ENCODE results near the gene PKIB. TPM values are rescaled to one million over a fixed set of nuclear protein-coding genes. Genes with fewer than 3 reads are reported as not detected.

The PKIB gene
- total RNA-seq, 4 donors from 2014 or later: 0.43 to 5.2 (median 0.59) TPM; not detected in 1

DNA sequence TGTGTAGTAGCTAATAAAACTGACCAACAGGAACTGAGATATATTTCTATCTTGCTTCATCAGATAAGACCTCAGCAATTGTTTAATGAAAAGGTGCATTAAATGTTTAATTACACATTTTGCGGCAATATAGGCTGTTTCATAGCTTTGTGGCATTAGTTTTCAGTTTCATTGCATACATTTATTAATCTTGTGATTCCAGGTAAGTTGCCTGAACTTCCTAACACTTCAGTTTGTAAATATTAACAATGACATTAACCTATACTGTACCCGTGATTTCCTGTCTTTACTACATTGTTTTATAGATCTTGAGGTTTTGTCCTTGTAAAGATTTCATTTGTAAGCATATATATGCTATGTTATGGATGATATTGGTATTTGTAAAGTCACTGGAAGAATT lies 66.5 kb downstream of the PKIB start:
- Histone ChIP-seq H3K9me3 (no peaks in the 10 kb centered on the region), H3K36me3 (no peaks in the 10 kb centered on the region), H3K27ac (no peak overlapping the region), H3K4me3 (no peak overlapping the region), H3K4me1 (no peaks in the 10 kb centered on the region), H3K27me3 (no peaks in the 10 kb centered on the region)
- intact Hi-C loops (cut with DNase I; ENCODE audit: low total_unique reads): no loop called here
- TF ChIP-seq, protein P1, sequence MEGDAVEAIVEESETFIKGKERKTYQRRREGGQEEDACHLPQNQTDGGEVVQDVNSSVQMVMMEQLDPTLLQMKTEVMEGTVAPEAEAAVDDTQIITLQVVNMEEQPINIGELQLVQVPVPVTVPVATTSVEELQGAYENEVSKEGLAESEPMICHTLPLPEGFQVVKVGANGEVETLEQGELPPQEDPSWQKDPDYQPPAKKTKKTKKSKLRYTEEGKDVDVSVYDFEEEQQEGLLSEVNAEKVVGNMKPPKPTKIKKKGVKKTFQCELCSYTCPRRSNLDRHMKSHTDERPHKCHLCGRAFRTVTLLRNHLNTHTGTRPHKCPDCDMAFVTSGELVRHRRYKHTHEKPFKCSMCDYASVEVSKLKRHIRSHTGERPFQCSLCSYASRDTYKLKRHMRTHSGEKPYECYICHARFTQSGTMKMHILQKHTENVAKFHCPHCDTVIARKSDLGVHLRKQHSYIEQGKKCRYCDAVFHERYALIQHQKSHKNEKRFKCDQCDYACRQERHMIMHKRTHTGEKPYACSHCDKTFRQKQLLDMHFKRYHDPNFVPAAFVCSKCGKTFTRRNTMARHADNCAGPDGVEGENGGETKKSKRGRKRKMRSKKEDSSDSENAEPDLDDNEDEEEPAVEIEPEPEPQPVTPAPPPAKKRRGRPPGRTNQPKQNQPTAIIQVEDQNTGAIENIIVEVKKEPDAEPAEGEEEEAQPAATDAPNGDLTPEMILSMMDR (IDR thresholded peaks at IDR 0.05): no peak
- no peak for TF ChIP-seq POLR2A (IDR thresholded peaks at IDR 0.05)
- no peak for DNase-seq

DNA sequence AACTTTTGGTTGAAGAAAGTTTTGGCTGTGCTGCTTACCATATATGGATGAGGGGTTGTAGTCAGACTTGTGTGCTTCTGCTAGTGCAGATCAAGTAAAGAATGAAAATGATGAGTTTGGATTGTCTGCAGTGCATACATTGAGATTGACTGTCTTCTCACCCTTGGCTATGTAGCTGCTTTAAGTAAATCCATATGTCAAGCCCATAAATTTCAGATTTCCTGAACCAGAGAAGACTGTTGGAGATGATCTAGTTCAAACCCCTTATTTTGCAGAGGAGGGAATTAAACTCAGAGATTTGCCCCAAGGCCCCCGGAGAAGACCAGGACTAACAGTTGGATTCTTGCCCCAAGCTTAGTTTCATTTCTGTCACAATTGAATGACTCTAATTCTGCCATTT lies 67.2 kb downstream of the PKIB start:
- no peaks in the 10 kb centered on the region for H3K9me3 ChIP-seq
- no peaks in the 10 kb centered on the region for H3K27me3 ChIP-seq
- DNase-seq: no peak
- H3K4me3 ChIP-seq: no peak overlapping the region
- H3K36me3 ChIP-seq: no peaks in the 10 kb centered on the region
- no peaks in the 10 kb centered on the region for H3K4me1 ChIP-seq
- H3K27ac ChIP-seq: no peak overlapping the region
- TF ChIP-seq, protein P1 (IDR thresholded peaks at IDR 0.05): no peak
- no peak for TF ChIP-seq POLR2A (IDR thresholded peaks at IDR 0.05)
- intact Hi-C loops (cut with DNase I; ENCODE audit: low total_unique reads): no loop called here

DNA sequence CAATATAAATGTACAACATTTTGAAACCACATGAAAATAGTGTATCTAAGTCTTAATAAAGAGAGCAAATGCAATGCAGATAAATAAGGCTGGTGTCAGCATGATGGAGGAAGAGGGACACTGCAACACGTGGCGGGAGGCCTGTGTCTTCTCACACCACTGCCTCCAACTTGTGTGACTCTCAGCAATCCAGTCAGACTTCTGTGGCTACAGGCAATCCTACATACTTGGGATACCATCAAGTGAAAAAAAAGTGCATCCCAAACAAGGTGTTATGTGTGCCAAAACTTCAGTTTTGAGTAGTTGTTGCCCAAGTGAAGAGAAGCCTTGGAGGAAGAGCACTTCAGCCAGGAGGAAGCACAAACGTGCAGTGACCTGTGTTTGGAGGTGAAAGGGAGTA lies 68.6 kb downstream of the PKIB start:
- Histone ChIP-seq H3K4me3 (no peak overlapping the region), H3K27ac (no peak overlapping the region), H3K4me1 (no peaks in the 10 kb centered on the region), H3K27me3 (no peaks in the 10 kb centered on the region), H3K36me3 (no peaks in the 10 kb centered on the region), H3K9me3 (no peaks in the 10 kb centered on the region)
- TF ChIP-seq, protein P1 (IDR thresholded peaks at IDR 0.05): no peak
- no peak for TF ChIP-seq POLR2A (IDR thresholded peaks at IDR 0.05)
- intact Hi-C loops (cut with DNase I; ENCODE audit: low total_unique reads): no loop called here
- no peak for DNase-seq

DNA sequence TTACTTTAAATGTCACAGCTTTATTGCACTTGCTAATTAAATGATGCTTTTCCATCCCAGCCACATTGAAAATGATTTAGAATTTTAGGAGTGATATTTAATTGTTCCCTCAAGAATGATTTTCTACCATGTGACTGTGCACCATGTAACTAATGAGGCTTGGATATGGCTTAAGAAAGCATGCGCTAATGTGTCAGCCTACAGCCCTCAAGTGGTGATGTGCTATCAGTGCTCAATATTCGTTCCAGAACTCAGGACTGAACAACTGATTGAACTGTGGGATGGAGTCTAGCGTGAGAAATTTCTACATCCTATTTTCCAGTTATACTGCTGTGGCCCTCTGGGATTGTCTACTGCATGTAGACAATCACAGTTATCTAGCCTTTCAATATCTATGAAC lies 71.5 kb downstream of the PKIB start:
- no peaks in the 10 kb centered on the region for H3K4me1 ChIP-seq
- H3K36me3 ChIP-seq: no peaks in the 10 kb centered on the region
- no peaks in the 10 kb centered on the region for H3K9me3 ChIP-seq
- no peak for DNase-seq
- H3K27ac ChIP-seq: no peak overlapping the region
- intact Hi-C loops (cut with DNase I; ENCODE audit: low total_unique reads): no loop called here
- H3K4me3 ChIP-seq: no peak overlapping the region
- TF ChIP-seq POLR2A (IDR thresholded peaks at IDR 0.05): no peak
- TF ChIP-seq, protein P1 (IDR thresholded peaks at IDR 0.05): no peak
- no peaks in the 10 kb centered on the region for H3K27me3 ChIP-seq

DNA sequence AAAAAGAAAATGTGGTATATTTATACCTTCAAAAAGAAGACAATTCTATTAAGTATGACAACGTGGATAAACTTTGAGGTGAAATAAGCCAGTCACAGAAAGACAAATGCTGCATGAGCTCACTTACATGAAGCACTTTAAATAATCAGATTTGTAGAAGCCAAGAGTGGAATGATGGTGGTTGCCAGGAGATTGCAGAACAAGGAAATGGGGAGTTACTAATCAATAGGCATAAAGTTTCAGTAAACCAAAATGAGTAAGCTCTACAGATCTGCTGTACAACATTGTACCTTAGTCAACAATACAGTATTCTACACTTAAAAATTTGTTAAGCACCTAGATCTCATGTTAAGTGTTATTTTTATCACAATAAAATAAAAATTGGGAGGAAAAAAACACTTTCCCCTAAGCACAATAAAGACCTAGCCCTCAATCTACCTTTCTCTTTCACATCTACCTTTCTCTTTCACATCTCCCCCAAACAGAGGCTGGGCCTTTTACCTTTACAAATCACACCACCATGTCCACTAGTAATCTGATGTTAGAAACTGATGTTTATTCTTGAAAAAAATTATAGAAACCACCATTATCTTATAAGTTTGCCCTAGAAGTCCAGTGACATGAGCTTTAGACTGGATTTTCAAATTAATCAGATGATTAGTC lies 73.9 kb downstream of the PKIB start:
- Histone ChIP-seq H3K27ac (no peak overlapping the region), H3K27me3 (no peaks in the 10 kb centered on the region), H3K9me3 (no peaks in the 10 kb centered on the region), H3K4me3 (no peak overlapping the region), H3K4me1 (no peaks in the 10 kb centered on the region), H3K36me3 (no peaks in the 10 kb centered on the region)
- intact Hi-C loops (cut with DNase I; ENCODE audit: low total_unique reads): no loop called here
- no peak for DNase-seq
- no peak for TF ChIP-seq POLR2A (IDR thresholded peaks at IDR 0.05)
- TF ChIP-seq, protein P1 (IDR thresholded peaks at IDR 0.05): no peak

Data from uterus (tissue), 4 donors.